Activated CD4-positive, alpha-beta T cell treated with anti-CD3 and anti-CD28 coated beads, Interleukin-2, amount 50 U/mL, for 16 hours (primary cell): Measurements from ENCODE around the gene SLC39A9.
"Not testable (repeated sequence)": the region's sequence is repeated elsewhere in the genome, so short reads cannot be mapped to it uniquely, and the experiment has no call there.

Source experiments
- DNase-seq: peaks from one replicate; pipeline ENCODE4 v3.0.0-alpha.2; 2020

The SLC39A9 gene

DNA sequence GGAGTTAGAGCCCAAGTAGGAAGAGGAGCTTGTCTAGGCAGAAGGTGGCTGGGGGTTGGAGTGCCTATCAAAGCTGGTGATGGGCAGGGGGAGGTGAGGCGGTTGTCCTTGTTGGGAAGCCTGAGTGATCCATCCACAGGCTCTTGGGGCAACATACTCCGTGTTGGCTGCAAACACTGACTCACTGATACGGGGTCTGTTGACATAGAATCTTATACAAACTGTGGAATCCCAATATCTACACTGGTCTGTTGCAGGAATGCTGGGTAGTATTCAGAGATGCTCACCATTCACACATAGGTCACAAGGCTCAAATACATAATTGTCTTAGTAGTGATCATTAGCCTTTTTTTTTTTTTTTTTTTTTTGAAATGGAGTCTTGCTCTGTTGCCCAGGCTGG lies 26.3 kb upstream of the SLC39A9 start:
- no peak for DNase-seq

DNA sequence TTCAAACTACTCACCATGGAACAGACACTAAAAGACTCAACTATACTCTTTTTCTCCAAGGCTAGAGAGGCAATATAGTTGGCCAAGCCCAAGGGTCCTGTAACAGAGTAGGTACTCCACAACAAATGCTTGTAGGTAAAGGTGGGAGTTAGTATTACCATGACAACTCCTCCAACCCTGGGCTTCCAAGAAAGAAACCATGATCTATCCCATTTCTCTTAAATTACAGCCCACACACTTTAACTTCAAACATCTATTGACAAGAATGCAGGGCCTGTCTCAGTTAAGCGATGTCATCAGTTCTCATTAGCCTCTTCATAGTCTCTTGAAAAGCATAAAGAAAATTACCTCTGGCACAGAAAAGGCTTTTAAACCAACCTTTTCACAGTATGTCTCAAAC lies 25.4 kb upstream of the SLC39A9 start:
- DNase-seq = no peak

DNA sequence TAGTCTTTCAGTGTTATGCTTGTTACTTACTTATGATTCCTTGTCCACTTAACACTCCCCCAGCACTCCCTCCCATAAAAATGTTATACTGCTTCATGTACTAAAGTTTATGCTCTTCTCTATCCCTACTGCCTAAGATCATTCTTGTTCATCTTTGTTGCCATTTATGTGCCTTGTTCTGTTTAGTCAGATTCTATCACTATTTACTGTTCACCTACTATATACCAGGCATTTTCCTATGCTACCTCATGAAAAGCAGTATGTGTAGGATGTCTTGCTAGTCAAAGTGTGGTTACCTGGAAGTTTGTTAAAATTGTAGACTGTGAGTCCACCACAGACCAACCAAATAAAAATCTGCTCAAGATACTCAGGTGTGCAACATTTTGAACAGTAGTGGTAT lies 24.3 kb upstream of the SLC39A9 start:
- no peak for DNase-seq

DNA sequence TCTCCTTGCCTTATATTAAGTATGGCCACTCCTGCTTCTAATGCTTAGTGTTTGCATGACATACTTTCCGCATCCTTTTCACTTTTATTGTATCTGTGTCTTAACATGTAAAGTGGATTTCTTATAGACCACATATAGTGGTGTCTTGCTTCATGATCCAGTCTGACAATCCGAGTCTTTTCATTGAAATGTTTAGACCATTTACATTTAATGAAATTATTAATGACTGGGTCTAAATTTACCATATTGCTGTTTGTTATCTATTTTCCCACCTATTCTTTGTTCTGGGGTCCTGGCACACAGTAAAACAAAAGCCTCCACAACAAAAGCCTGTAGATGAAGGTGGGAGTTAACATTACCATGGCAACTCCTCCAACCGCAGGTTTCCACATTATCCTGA lies 23.3 kb upstream of the SLC39A9 start:
- DNase-seq = no peak

DNA sequence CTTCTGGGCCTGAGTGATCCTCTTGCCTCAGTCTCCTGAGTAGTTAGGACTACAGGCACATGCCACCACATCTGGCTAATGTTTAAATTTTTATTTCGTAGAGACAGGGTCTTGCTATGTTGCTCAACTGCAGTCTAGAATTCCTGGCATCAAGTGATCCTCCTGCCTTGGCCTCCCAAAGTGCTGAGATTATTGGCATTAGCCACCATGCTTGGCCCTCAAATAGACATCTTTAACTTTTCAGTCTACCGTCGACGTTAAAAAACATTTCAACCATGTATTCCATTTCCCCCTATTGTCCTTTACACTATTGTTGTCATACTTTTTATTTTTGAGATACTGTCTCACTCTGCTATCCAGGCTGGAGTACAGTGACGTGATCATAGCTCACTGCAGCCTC lies 22.8 kb upstream of the SLC39A9 start:
- no peak for DNase-seq

DNA sequence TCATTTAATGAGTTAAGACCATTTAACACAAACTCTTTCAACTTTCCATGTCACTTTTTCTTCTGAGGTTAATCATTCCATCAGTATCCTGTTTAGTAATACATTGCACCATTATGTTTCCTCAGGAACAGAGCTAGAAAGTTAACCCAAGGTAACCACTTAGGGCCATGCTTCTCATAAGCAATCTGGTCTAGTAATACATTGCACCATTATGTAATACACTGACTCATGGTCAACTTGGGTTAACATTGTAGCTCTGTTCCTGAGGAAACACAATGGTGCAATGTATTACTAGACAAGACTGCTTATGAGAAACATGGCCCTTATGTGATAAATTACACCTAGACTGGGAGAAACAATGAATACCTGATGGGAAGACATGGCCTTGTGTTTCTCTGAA lies 22.1 kb upstream of the SLC39A9 start:
- no peak for DNase-seq

DNA sequence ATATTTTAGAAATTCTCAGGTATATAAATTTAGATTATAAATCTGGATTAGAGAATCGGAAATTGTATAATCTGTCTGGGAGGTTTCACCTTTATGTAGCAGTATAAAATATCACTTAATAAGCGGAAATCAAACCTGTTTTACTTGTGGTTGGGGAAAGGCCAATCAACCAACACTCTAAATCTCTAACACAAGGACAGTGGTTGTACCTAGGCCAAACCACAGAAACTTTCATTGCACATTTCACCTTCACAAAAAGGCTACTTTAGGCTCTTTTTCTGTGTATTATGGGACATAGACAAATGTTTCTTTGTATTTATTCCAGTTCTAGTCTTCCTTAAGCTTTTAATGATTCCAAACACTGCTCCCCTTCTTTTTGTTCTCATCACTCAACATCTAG lies 20.2 kb upstream of the SLC39A9 start:
- DNase-seq = no peak

DNA sequence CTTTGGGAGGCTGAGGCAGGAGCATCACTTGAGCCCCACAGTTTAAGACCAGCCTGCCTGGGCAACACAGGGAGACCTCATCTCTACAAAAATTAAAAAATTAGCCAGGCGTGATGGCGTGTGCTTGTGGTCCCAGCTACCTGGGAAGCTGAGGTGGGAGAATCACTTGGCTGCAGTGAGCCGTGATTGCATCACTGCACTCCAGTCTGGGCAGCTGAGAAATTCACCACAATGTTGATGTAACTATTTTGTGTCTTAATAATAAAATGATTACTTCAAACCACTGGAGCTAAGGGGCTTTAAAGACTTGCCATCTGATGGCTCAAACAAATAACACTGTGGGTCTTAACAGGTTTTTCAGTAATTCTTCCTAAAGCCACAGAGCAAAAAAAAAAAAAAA lies 11.2 kb upstream of the SLC39A9 start:
- DNase-seq = no peak

DNA sequence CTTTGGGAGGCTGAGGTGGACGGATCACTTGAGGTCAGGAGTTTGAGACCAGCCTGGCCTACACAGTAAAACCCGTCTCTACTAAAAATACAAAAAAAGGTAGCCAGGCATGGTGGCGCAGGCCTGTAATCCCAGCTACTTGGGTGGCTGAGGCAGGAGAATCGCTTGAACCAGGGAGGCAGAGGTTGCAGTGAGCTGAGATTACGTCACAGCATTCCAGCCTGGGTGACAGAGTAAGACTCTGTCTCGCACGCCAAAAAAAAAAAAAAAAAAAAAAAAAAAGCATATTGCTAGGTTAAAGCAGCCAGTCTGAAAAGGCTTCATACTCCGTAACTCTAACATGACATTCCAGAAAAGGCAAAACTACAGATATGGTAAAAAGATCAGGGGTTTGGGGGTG lies 7.1 kb upstream of the SLC39A9 start:
- DNase-seq = not testable (repeated sequence)

DNA sequence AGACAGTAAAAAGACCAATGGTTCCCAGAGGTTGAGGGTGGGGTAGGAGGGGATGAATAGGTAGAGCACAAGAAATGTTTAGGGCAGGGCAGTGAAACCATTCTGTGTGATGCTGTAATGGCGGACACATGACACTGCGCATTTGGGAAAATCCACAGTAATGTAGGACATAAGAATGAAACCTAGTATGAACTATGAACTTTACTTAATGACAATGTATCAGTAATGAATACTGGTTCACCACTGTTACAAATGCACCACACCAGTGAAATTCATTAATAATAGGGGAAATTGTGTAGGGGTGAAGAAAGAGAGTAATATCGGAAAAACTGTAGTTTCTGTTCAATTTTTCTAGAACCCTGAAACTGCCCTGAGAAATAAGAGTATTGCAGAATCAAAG lies 6.0 kb upstream of the SLC39A9 start:
- DNase-seq = no peak

DNA sequence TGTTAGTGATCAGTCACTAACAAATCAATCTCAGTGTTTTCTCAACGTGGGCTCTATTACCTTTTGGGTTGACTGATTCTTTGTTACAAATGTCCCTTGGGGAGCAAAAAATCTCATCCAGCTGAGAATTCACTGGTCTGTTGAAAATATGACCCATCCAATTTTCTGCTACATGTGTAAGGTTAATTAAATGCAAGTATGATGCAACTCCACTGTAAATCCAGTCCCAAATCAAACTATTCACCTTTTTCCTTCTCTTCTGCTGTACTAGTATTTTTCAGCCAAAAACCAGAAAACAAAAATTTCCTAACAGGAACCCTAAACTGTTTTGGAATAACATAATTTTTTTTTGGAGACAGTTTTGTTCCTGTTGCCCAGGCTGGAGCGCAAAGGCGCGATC lies 2.6 kb upstream of the SLC39A9 start:
- DNase-seq = no peak

DNA sequence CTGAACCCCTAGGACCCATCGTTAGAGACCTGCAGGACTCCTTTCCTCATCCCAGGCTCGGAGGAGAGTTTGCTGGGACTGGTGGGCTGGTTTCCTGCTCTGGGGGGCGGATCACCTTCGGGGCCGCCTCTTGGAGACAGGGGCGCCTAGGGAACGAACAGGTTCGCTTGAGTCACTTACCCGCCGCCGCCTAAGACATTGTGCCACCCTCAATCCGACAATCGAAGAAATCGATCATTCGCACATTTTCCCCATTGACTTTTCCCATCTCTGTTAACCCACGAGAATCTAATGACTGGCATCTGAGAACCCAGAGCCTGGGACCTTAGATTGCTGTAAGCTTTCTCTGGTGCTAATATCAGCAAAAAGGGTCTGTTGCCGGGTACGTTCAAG lies 322 bp downstream of the SLC39A9 start:
- DNase-seq = no peak

DNA sequence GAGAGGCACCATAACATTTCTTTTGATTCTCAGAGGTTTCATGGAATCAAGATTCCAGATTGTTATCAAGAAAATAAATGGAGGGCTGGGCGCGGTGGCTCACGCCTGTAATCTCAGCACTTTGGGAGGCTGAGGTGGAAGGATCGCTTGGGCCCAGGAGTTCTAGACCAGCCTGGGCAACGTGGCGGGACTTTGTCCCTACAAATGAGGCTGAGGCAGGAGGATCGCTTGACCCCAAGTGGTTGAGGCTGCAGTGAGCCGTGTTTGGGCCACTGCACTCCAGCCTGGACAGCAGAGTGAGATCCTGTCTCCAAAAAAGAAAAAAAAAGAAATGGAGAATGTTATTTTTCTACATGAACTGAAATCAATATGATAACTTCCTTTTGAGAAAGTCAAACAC lies 1.3 kb downstream of the SLC39A9 start:
- no peak for DNase-seq

DNA sequence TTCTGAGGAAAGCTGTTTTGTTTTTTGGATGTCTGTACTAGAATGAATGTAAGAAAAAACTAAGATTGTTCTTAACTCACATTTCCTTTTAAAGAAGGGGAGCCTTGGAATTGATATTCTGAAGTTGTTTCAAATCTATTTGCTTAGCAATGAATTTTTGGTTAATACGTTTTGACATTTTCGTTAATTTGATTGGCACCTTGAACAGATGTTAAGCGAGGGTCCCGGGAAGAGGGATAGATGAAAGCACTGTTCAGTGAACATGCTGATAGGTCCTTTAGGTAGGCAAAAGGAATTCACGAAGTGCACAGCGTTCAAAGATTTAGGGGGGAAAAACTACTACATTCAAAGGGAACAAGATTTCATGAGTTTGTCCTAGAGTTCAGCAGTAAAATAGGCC lies 1.7 kb downstream of the SLC39A9 start:
- no peak for DNase-seq

DNA sequence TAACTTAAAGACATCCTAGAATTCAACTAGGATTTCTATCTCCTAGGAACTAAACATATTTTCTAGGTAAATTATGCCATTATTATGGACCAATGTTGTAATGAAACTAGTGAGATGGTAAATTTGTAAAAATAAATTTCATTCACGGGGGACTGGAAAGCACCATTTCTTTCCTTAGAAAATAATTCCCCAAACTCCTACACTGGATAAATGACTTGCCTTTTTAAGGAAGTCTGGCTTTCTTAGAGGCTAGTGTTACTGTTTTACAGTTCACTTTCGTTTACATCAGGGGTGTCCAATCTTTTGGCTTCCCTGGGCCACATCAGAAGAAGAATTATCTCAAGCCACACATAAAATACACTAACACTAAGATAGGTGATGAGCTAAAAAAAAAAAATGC lies 3.3 kb downstream of the SLC39A9 start:
- no peak for DNase-seq

DNA sequence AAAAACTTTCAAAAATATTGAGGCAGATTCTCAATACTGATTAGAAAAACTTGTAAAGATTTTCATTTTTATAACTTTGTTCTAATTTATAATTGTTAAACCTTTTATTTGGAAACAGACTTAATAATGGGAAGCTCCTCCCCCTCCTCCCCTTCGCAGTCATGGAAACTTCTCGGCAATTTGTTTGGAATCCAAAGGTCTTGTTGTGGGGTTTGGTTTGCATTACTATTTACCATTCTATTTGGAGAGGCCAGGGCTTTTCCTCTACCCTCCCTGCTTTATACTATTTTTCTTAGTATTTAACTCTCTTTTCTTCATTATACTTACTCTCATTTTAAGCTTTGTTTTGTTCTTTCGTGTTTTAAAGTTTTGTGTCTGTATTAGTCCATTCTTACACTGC lies 6.0 kb downstream of the SLC39A9 start:
- DNase-seq = no peak

DNA sequence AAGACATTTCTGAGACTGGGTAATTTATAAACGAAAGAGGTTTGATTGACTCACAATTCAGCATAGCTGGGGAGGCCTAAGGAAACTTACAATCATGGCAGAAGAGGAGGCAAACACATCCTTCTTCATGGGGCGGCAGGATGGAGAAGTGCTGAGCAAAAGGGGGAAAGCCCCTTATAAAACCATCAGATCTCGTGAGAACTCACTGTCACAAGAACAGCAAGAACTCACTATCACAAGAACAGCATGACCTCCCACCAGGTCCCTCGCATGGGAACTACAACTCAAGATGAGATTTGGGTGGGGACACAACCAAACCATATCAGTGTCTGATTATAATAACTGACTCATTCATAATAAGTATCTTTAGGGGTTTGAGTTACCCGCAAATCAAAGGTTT lies 6.4 kb downstream of the SLC39A9 start:
- no peak for DNase-seq

DNA sequence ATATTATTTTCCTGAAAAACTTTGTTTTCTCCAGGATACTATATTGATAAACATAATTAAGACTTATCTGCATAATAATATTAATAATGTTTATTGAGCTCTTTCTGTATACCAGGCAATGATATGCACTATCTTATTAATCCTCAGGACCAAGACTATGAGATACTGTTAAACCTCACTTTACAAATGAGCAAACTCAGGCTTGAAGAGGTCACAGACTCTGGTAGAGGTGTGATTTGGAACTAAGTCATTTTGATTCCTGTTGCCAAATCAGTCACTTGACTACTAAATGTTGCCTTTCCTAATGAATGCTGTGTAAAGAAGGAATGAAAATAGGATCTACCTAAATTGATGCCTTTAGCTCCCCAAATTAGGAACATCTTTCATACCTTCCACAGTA lies 7.3 kb downstream of the SLC39A9 start:
- peak; percentile 14 for DNase-seq

DNA sequence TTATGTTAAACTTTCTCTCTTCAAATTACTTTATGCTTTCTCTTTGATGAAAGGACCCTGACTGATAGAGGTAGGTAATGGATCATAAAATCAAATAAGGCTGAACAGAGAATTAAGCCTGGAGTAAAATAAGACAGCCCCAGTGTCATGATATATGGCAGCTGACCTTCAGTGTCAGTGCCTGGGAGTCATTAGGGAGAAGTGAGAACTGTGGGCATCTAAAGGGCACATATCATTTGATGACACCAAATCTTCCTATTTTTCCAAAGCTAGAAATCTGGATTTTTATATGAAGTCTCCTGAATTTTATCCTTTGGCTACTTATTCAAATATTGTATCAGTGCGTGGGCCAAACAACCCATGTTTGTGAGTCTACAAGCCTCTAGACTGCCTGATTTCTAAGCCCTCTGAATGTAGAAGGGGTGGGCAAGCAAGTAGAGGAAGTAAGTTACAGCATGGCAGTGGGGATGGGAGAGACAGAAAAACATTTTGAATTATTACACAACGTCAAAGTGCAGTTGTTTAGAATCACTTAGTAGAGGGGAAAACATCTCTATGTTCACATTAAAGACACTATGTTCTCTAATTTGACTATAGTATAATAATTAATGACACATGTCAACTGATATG lies 10.0 kb downstream of the SLC39A9 start:
- no peak for DNase-seq

DNA sequence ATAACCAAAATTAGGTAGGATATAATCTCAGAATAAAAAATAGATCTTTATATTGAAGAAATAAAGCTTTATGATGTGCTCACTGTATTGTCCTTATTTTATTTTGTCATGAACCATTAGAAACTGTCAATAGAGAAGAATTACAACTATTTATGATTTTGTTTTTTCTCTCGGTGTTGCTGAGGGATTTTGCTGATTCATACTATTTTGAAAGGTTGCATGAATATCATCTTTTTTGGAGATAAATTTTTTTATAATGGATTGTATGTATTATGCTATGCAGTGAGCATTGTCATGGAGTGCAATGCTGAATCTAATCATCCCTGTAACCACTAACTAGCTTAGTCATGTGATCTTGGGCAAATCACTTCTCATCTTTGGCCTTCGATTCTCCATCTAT lies 15.0 kb downstream of the SLC39A9 start:
- DNase-seq = no peak

DNA sequence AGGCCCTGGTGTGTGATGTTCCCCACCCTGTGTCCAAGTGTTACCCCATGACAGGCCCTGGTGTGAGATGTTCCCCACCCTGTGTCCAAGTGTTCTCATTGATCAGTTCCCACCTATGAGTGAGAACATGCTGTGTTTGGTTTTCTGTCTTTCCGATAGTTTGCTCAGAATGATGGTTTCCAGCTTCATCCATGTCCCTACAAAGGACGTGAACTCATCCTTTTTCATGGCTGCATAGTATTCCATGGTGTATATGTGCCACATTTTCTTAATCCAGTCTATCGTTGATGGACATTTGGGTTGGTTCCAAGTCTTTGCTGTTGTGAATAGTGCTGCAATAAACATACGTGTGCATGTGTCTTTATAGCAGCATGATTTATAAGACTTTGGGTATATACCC lies 17.6 kb downstream of the SLC39A9 start:
- not testable (repeated sequence) for DNase-seq

DNA sequence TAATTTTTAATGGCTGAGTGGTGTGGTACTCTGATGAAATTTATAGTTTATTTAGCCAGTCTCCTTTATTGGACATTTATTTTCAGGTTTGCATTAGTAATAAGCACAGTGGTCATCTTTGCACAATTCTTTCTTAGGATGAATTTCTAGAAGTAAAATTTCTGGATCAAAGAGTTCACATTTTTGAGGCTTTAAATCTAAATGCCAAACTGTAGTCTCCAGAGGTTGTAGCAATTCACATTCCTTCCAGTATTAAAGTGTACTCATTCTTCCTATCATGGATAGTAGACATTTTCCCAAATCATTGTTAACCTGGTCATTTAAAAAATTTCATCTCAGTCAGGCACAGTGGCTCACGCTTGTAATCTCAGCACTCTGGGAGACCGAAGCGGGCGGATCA lies 24.8 kb downstream of the SLC39A9 start:
- DNase-seq = no peak

DNA sequence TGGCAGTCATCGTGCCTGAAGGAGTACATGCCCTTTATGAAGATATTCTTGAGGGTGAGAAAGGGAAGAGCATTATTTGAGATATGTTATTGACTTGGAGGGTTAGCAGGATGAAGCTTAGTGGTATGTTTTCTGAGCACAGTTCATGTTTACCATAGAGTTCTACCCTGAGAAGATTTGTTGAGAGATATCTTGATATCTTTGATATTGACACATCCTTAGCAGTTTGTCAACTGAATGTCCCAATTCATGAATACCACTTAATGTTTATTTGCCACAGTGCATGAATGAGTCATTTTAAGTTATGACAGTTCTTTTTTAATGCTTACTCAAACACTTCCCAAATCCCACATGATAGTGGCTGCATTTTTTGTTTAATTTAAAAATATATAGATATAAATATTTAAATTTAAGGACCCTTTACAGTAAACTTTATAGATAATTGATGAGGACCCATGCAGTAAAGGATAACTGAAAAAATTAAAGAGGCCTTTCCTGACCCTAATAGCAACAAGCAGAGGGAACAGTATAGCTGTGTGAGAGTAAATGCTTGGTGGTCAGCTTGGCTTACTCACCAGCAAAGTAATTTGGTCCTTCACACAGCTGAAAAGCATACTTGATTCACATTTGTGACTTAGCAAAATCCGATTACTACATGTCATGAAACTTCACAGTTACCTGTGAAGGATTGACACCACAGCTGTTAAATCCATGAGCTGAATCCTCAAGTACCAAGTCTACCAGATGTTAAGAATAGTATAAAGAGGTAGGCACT lies 25.8 kb downstream of the SLC39A9 start:
- DNase-seq = no peak

DNA sequence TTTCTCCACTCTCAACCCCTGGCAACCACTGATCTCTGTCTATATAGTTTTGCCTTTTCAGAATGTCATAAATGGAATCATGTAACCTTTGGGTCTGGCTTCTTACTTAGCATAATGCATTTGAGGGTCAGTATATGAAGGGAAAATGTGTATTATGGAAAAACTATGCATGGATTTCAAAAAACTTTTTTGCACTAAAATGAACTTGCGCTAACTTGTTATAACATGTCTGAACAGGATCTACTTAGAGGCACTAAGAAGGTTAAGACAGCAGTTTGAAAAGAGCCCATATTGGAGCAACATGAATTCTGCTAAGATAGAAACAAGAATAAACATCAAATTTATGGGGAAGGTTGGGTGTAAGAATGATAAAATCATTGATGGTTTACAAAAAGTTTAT lies 29.1 kb downstream of the SLC39A9 start:
- DNase-seq = no peak
